Neuronal stem cell (in vitro differentiated cells): Measurements from ENCODE around the gene PXN.

Experiments used
- DNase-seq: peaks from one replicate; pipeline ENCODE4 v3.0.0-alpha.2; 2013; ENCODE audit warnings: low spot score
- H2AFZ ChIP-seq: one replicate; pipeline ENCODE4 v1.6.1; 2013; ENCODE audit warnings: mild to moderate bottlenecking, low read length, inconsistent platforms
- H2AK5ac ChIP-seq: 2 replicates; pipeline ENCODE4 v1.6.1; 2013; ENCODE audit warnings: low read depth, mild to moderate bottlenecking, inconsistent platforms, low read length, moderate library complexity, mixed read lengths
- H2BK120ac ChIP-seq: 2 replicates; pipeline ENCODE4 v1.6.1; 2013; ENCODE audit warnings: low read depth, mild to moderate bottlenecking, inconsistent platforms, low read length, moderate library complexity, mixed read lengths
- H2BK12ac ChIP-seq: one replicate; pipeline ENCODE4 v1.6.1; 2013; ENCODE audit warnings: low read length, inconsistent platforms
- H2BK15ac ChIP-seq: 2 replicates; pipeline ENCODE4 v1.6.1; 2013; ENCODE audit warnings: mild to moderate bottlenecking, low read length, inconsistent platforms, mixed read lengths
- H2BK5ac ChIP-seq: one replicate; pipeline ENCODE4 v1.6.1; 2013; ENCODE audit warnings: inconsistent platforms, mild to moderate bottlenecking, low read length, moderate library complexity
- H3K14ac ChIP-seq: one replicate; pipeline ENCODE4 v1.6.1; 2013; ENCODE audit warnings: low read length, inconsistent platforms
- H3K18ac ChIP-seq: 2 replicates; pipeline ENCODE4 v1.6.1; 2013; ENCODE audit warnings: low read length, inconsistent platforms
- H3K23ac ChIP-seq: 2 replicates; pipeline ENCODE4 v1.6.1; 2013; ENCODE audit warnings: low read depth, mild to moderate bottlenecking, mixed read lengths, low read length, inconsistent platforms; ENCODE audit not compliant: poor library complexity
- H3K27ac ChIP-seq: replicated peaks from 3 replicates; pipeline ENCODE4 v1.5.1; 2013; ENCODE audit warnings: low read length, inconsistent platforms
- H3K27me3 ChIP-seq, 3 experiments: 2 replicates each; pipeline ENCODE4 v1.6.1; 2013; ENCODE audit warnings: low read length in 3 of 3, mild to moderate bottlenecking in 2 of 3, inconsistent platforms in 1 of 3, low read depth in 1 of 3, mixed read lengths in 1 of 3, moderate library complexity in 1 of 3; ENCODE audit not compliant: control insufficient read depth in 3 of 3, insufficient read depth in 3 of 3
- H3K36me3 ChIP-seq, 2 donors: replicated peaks in 1 of 2; 2 replicates each; pipeline ENCODE4 v1.6.1; 2013; ENCODE audit warnings: low read length in 2 of 2; ENCODE audit not compliant: control insufficient read depth in 2 of 2, insufficient read depth in 2 of 2
- H3K4ac ChIP-seq: 2 replicates; pipeline ENCODE4 v1.6.1; 2013; ENCODE audit warnings: inconsistent platforms, mild to moderate bottlenecking, low read length, moderate library complexity
- H3K4me1 ChIP-seq, 2 donors: 1 replicate in 1 of 2; 2 replicates in 1 of 2; pipeline ENCODE4 v1.6.1; 2013; ENCODE audit warnings: low read length in 2 of 2, low read depth in 1 of 2; ENCODE audit not compliant: control insufficient read depth in 2 of 2, insufficient read depth in 1 of 2
- H3K4me2 ChIP-seq: one replicate; pipeline ENCODE4 v1.6.1; 2013; ENCODE audit warnings: mild to moderate bottlenecking, low read length, inconsistent platforms; ENCODE audit not compliant: insufficient read depth, poor library complexity, severe bottlenecking
- H3K4me3 ChIP-seq, 2 donors: 2 replicates each; pipeline ENCODE4 v1.5.1; 2013; ENCODE audit warnings: low read length in 2 of 2, mild to moderate bottlenecking in 2 of 2, inconsistent platforms in 1 of 2, moderate library complexity in 1 of 2
- H3K79me1 ChIP-seq: one replicate; pipeline ENCODE4 v1.6.1; 2013; ENCODE audit warnings: low read depth, mild to moderate bottlenecking, inconsistent platforms, low read length, moderate library complexity
- H3K9ac ChIP-seq: one replicate; pipeline ENCODE4 v1.6.1; 2013; ENCODE audit warnings: mild to moderate bottlenecking, low read depth, low read length, inconsistent platforms; ENCODE audit not compliant: poor library complexity
- H3K9me3 ChIP-seq, 2 donors: replicated peaks in 1 of 2; 2 replicates each; pipeline versions ENCODE3 to v1.6.1; 2013; ENCODE audit warnings: low read length in 2 of 2, mild to moderate bottlenecking in 2 of 2, inconsistent platforms in 1 of 2, low read depth in 1 of 2, mixed read lengths in 1 of 2, moderate library complexity in 1 of 2; ENCODE audit not compliant: control insufficient read depth in 2 of 2, insufficient read depth in 1 of 2
- H4K8ac ChIP-seq: one replicate; pipeline ENCODE4 v1.6.1; 2013; ENCODE audit warnings: low read depth, mild to moderate bottlenecking, inconsistent platforms, low read length, moderate library complexity
- H4K91ac ChIP-seq: one replicate; pipeline ENCODE4 v1.6.1; 2013; ENCODE audit warnings: low read length, low read depth, mild to moderate bottlenecking, inconsistent platforms; ENCODE audit not compliant: poor library complexity
- WGBS, 2 donors: extraction: QIAGEN DNeasy Blood & Tissue Kit; methylation state at CpG; one replicate each; pipeline ENCODE4 v1.1.7; 2013; ENCODE audit warnings: missing lambda C conversion rate in 2 of 2, mixed read lengths in 1 of 2; ENCODE audit not compliant: insufficient read length in 2 of 2, insufficient replicate concordance in 1 of 2; ENCODE audit errors: extremely low coverage in 2 of 2; 5-methylcytosine and 5-hydroxymethylcytosine counted together

PXN gene

GRCh38 chr12:120227233-120228040 lies 38.1 kb downstream of the PXN start:
- Histone ChIP-seq H4K8ac (no peak overlapping the region), H3K4me1 (peaks cover 49 to 53% of the 10 kb centered on the region in 2 donors), H2AFZ (no peak overlapping the region), H3K79me1 (peaks cover 5% of the 10 kb centered on the region), H3K36me3 (peaks cover 12 to 22% of the 10 kb centered on the region in 2 donors), H3K18ac (no peak overlapping the region), H3K9me3 (no peaks in the 10 kb centered on the region), H2AK5ac (no peak overlapping the region), H3K27ac (no peak overlapping the region), H2BK12ac (no peak overlapping the region), H2BK120ac (no peak overlapping the region), H3K27me3 (no peaks in the 10 kb centered on the region), H3K23ac (no peak overlapping the region), H4K91ac (no peak overlapping the region), H3K9ac (no peak overlapping the region), H3K4me2 (no peak overlapping the region), H3K14ac (no peak overlapping the region), H3K4ac (no peak overlapping the region), H3K4me3 (no peak overlapping the region), H2BK15ac (no peak overlapping the region), H2BK5ac (no peak overlapping the region)
- no peak for DNase-seq
- no CpG with 5 or more reads among the region's 8 CpGs for WGBS, 2 donors

- peak overlapping the region; percentile 25 for H3K27ac ChIP-seq
- no peak overlapping the region for H2BK12ac ChIP-seq
- H2BK120ac ChIP-seq = no peak overlapping the region
- H3K9me3 ChIP-seq = no peaks in the 10 kb centered on the region
- H3K14ac ChIP-seq = no peak overlapping the region
- H3K27me3 ChIP-seq = no peaks in the 10 kb centered on the region
- H2BK15ac ChIP-seq = no peak overlapping the region
- H2AK5ac ChIP-seq = no peak overlapping the region
- H3K4me3 ChIP-seq = no peak overlapping the region
- no peak overlapping the region for H4K8ac ChIP-seq
- H3K4me2 ChIP-seq = no peak overlapping the region
- no peak overlapping the region for H3K23ac ChIP-seq
- H3K4me1 ChIP-seq = peaks cover 40 to 43% of the 10 kb centered on the region in 2 donors
- no peak overlapping the region for H2BK5ac ChIP-seq
- no peak overlapping the region for H3K4ac ChIP-seq
- H4K91ac ChIP-seq = no peak overlapping the region
- no peak overlapping the region for H2AFZ ChIP-seq
- H3K79me1 ChIP-seq = peaks cover 8% of the 10 kb centered on the region
- no peak overlapping the region for H3K9ac ChIP-seq
- DNase-seq = no peak
- peak overlapping the region; percentile 33 for H3K18ac ChIP-seq
- peaks cover 24 to 36% of the 10 kb centered on the region in 2 donors for H3K36me3 ChIP-seq
- no CpG with 5 or more reads among the region's 13 CpGs for WGBS, 2 donors
Observed at GRCh38 chr12:120225852-120226640, 39.5 kb downstream of the PXN start.

GRCh38 chr12:120225200-120225558 lies 40.4 kb downstream of the PXN start:
- Histone ChIP-seq H3K4me3 (no peak overlapping the region), H2BK5ac (no peak overlapping the region), H2BK120ac (no peak overlapping the region), H3K4ac (no peak overlapping the region), H3K36me3 (peaks cover 28 to 44% of the 10 kb centered on the region in 2 donors), H3K9me3 (no peaks in the 10 kb centered on the region), H2AFZ (no peak overlapping the region), H4K8ac (no peak overlapping the region), H3K4me2 (no peak overlapping the region), H4K91ac (no peak overlapping the region), H3K27me3 (no peaks in the 10 kb centered on the region), H2BK15ac (no peak overlapping the region), H3K9ac (peak overlapping the region; percentile 24), H2BK12ac (no peak overlapping the region), H3K79me1 (peaks cover 8% of the 10 kb centered on the region), H3K4me1 (peaks cover 31 to 39% of the 10 kb centered on the region in 2 donors), H3K27ac (peak overlapping the region; percentile 13), H3K18ac (peak overlapping the region; percentile 24), H3K14ac (no peak overlapping the region), H2AK5ac (peak overlapping the region; percentile 39), H3K23ac (peak overlapping the region; percentile 6)
- DNase-seq = no peak
- no CpG with 5 or more reads among the region's 9 CpGs for WGBS, 2 donors
